ENCODE results near the gene MYL7.

Gene MYL7

GRCh38 chr7:44167920-44168319 lies 26.8 kb upstream of the MYL7 start:
- DNase-seq: no peak

DNA sequence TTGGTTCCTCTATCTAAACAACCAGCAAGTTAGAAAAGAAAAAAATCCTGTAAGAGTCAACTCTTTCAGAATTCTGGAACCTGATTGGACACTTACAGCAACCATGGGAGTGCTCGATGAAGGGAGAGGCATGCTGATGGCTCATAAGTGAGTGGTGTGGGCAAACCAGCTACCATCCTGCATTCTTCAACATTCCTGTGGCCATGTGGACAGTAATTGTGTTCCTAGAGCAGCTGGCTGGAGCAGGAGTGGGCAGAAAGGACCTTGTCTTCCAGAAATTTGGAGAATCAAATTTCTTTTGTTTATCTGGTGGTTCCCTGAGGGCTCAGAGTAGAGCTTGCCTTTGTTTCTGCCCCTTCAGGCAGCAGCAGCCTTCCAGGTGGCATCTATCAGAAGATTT lies 22.5 kb upstream of the MYL7 start:
- peak; percentile 85 for DNase-seq

DNA sequence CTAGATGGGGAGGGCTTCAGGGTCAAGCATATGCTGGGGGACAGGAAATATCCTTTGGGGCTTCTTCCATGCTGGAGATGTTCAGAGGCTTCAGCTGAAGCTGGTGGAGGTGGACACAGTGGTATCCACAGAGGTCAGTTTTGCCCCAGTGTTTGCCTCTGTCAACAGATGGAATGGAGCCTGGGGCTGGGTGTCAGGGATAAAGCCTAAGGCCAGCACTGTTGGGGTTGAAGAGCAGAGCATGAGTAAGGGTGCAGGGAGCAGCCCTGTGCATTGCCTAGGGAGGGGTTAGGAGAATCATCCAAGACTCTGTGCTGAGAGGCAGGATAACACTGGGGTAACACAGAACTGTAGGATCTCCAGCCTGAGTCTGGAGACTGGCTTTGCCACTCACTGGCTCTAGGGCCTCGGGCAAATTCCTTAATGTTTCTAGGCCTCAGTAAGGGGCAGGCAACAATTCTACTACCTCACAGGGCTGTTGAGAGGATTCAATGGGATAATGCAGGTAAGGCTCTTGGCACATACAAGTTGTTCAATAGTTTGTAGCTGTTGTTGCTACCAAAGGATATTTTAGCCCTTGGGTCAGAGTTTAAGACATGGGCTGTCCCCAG lies 21.8 kb upstream of the MYL7 start:
- DNase-seq: no peak

DNA sequence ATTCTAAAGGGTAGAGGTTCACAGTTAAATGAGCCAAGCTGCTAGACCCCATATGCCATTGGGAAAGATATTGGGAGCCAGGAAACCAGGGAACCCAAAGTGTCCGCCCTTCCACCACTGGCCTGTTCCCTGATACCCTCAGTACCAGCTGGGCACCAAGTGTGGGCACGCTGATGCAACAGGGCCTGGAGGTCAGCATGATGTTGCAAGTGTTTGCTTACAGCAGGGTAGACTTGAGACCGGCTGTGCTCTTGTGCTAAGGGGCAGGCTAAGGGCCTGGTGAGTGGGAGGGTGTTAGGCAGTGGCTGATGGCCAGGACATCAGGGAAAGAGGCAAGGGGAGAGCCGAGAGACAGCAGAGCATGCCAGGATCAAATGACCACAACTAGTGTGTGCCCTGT lies 21.0 kb upstream of the MYL7 start:
- no peak for DNase-seq

GRCh38 chr7:44161371-44161770 lies 20.2 kb upstream of the MYL7 start:
- DNase-seq: no peak

DNA sequence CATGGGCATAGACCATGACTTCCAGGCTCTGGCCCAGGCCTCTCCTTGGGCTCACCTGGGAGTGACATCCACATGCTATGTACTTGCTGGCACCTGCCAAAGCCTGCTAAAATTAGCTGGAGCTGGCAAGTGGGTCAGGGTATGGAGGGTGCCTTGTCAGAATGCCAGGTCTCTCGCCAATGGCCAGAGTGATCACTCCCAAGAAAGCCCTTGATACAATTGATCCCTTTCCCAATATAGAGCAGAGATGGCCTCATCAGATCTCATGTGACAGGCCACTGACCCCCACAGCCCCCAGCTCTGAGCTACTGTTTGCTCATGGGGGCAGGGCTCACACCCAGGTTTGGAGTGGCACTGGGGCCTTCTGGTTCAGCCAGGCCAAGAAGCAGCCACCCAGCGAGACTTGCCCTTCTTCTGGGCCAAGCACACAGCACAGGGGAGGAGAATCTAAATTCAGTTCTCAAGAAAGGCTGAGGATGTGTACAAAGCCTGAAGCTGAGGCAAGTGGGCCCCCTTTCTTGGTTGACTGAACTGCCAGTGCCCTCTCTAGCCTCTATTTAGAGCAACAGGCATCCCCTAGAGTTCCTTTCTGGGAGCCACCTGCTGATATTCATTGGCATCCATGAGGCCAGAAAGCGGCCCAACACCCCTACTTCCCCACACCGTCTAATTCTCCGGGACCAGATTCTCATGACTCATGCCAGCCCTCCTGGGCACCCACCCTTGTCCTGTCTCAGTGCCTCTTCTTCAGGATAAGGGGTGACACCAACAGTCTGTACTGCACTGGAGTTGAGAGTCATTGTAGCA lies 18.9 kb upstream of the MYL7 start:
- no peak for DNase-seq

DNA sequence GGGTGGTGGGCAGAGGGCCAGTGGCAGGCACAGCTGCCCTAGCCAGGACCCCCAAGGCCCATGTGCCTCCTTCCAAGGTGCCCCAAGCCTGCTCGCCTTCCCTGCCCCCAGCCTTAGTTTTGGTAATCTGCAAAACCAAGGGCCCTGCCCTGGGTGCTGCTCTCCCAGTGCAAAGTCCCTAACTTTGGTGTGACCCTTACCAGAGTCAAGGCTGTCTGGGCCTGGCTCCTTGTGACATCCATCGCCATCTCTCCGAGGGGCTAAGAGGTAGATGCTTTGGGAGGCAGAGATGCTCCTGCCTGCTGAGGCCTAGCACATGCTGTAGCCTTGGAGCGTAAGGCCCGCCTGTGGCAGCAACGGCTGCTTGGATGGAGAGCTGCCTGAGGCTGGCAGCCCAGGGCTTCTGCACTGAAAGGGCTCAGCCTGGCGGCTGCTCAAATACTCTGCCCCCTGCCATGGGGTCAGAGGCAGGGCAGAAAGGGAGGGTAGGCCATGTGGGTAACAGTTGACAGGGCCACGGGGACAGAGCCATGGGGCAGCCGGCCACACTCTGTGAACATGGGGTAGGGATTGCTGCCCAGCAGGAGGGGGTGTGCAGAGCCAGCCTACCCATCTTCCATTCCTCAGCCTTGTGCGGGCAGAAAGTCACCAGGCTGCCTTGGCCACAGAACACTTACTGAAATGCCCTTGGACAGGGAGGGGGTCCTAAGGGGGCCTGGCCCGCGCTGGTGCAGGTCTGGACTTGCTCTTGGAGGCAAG lies 17.9 kb upstream of the MYL7 start:
- DNase-seq: peak; percentile 39

DNA sequence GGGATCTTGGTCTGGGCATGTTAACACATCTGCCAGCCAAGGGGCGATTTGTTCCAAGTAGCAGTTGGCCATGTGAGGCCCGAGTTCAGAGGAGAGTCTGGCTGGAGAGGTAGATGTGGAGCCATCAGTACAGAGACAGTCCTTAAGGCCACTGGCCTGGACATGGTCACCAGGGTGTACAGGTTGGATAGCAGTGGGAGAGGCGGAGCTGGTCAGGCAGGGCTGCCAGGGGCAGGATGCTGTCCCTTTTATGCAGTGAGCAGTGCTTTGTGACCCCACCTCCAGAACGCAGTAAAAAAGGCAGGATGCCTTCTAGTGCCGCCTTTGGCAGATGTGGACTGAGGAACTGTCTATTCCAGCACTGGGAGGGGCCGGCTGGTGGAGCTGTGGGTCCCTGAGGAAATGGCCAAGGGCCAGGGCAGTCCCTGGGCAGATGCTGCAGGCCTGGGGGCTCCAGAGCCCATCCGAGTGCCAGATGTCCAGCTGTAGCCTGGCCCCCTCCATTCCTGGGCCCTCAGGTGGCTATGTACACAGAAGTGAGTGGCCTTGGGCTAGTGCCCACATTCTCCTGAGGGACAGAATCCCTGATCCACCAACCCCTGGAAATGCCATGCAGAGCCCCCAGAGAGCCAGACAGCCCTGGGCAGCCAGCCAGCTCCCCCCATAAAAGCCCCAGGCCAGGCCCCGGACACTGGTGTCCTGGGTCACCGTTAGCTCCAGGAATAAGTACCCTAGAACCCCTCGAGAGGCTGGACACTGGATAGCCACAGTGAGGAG lies 17.2 kb upstream of the MYL7 start:
- DNase-seq: peak; percentile 83

DNA sequence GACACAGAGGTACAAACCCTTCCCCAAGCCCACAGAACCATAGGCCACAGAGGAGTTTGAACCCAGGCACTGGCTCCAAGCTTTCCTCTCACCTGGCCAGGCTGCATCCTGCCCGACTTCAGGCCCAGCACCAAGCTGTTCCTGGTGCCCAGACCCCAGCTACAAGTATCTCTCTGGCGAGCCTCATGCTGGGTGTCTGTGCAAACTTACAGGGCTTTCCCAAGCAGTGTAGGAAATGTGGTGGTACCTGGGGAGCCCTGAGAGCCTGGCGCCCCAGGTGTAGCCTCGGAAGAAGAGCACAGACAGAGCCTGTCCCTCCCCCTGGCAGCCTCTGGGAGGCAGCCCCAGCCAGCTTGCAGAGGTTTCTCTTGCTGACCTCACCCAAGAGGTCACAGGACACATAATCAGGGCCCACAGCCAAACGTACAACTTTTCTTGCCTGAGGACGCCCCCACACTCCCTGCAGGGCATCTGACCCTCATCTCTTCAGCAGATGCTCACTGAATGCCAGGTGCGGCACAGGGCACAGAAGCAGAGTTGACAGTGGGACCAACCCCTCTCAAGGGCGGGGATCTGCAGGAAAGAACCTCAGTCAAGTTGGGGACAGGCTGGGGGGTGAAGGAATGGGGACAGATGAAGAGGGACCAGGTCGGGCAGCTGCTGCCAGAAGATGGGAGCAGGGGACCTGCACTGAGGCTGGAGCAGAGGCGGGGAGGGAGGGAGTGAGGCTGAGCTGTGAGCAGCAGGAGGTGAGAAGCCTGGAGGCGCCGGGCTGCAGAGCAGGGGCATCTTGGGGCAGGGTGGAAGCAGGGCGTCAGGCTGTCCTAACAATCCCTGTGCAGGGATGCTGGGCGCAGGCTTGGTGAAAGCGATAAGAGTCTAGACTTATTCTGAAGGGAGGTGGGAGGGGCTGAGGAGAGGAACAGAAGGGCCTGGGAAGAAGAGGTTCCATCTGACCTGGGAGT lies 16.3 kb upstream of the MYL7 start:
- DNase-seq: peak; percentile 32

DNA sequence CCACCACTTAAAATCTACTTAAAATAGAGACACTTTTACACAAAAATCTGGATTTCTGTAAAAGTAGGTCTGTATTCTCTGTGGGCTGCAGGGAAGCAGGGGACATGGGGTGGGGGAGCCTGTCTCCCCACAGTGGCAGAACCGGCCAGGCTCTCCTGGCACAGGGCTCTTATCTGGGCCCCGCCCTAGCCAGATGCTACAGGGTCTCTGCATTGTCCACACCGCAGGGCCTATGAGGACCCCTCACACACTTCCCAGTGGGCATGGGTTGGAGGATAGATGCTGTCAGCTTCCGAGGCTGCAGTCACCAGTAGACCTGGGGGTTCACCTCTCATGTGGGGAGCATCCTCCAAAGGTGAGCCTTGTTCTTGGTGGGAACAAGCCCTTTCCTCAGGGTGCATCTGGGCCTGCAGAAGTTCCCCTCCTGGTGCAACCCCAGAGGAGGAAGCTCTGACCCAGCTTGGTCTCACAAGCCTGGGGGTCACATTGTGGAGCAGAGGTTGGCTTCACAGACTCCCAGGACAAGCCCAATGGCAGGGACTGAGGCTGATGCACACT lies 15.4 kb upstream of the MYL7 start:
- DNase-seq: no peak

GRCh38 chr7:44155191-44156185 lies 14.4 kb upstream of the MYL7 start:
- DNase-seq: no peak

GRCh38 chr7:44154703-44155102 lies 13.6 kb upstream of the MYL7 start:
- no peak for DNase-seq

GRCh38 chr7:44153948-44154335 lies 12.8 kb upstream of the MYL7 start:
- DNase-seq: no peak

- peak; percentile 48 for DNase-seq
Observed at GRCh38 chr7:44152971-44153947, 12.1 kb upstream of the MYL7 start.

DNA sequence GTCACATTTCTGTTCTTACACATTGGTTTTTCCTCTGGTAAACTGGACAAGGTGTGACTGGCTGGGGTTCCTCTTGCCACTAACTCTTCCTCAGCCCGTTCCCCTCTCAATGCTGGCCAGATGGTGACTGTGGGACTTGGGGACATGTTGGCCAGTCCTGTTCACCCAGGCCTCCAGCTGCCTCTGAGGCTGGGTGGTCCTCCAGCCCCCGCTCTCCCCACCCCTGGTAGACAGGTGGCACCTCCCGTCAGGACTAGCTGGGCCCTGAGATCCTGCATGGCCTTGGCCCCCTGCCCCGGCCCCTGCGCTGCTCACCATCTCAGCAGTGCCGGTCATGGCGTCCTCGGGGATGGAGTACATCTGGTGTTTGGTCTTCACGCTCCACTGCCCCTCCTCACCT lies 10.8 kb upstream of the MYL7 start:
- no peak for DNase-seq

DNA sequence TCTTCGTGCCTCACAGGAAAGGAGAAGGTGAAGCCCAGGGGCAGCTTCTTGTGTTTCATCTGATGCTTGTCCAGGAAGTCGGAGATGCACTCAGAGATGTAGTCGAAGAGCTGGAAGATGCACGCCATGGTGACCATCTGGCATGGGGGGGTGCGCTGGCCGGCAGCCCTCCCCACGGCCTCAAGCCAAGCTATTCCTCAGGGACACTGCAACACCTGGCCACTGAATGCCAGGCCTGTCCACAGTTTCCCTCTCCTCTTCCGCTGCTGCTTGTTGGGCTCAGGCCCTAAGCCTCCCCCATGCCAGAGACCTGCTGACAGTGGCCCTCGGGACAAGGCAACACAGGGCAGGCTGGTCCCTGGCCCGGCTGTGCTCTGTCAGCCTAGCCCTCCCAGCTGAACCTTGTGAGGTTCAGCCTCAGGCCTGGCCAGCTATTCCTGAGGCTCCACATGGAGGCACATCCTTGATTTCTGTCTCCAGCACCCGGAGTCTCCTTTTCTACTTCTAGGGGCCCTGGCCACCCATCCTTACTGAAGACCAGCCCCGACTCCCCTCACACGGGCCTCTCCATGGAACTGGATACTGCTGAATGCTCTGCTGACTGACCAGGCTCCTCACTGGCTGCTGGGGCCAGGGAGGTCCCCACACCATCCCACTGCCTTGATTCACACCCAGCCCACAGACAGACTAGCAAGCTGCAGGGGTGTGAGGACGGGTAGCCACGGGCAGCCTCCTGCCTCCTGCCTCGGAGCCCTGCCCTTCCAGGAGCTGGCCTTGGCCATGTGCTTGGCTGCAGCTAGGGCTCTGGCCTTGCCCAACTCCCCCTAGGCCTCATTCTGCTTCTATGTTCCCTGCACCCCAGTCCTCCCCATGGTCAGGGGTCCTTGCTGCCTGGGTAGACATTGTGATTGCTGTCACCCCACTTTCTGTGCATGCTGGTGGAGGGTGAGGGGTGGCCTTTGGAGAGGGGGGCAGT lies 10.1 kb upstream of the MYL7 start:
- DNase-seq: no peak

DNA sequence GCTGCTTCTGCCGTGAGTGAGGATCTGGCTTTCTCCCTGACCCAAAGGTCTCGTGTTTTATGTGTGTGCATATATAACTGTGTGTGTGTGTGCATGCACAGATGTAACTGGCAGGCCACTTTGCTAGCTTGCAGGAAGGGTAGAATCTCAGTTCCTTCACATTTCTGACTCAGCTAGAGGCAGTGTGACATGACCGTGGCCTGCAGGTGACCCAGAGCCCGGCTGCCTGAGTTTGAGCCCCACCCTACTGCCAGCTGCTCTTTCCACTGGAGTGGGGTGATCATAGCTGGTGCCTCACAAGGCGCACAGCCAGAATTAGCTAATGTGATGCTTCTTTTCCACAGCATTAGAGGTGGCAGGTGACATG lies 9.3 kb upstream of the MYL7 start:
- peak; percentile 46 for DNase-seq
